Embryonic facial prominence (tissue), 1 donor: ENCODE measurements around the gene C5AR1.
"Not testable (repeated sequence)": the region's sequence is repeated elsewhere in the genome, so short reads cannot be mapped to it uniquely, and the experiment has no call there.

Experiments
- DNase-seq: peaks from one replicate; pipeline ENCODE4 v3.0.0-alpha.2; 2016; ENCODE audit errors: extremely low spot score

C5AR1 gene

DNA sequence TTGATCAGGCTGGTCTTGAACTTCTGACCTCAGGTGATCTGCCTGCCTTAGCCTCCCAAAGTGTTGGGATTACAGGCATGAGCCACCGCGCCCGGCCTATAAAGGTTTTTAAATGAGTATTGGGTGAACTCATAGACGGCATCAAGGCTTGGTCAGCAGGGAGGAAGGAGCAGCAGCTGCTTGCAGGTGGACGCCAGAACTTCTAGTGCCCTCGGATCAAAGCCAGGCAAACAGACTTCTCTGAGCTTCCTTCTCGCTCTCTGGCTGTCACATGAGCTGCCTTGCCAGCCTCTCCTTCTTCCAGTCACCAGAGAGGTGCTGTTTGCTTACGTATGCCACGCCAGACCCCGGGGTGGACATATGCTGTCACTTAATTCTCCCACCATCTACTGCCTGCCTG lies 55.8 kb downstream of the C5AR1 start:
- DNase-seq, result not testable (repeated sequence)

DNA sequence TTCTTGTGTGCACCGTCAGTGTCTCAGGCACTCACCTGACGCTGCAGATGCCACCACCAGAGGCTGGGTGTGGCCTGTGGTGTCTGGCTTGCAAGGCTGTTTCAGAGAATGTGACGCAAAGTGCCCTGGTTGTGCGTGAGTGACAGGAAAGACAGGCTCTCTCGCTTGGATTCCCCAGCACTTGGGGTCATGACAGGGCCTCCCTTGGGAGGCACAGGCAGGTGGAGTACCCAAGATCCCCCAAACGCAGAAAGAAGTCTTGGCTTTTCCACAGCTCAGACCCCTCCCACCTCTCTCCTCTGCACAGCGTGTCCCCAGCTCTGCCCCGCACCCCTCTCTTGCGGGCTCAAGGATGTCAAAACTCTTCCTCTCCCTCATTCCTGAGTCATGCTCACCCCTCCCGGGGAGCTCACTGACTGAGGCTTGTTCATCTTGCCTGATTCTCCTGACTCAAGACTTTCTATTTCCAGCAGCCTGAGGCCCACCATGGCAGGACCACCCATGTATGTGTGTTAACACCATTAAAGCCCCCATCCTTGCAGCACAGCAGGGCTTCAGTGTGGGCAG lies 60.5 kb downstream of the C5AR1 start:
- DNase-seq, result no peak

DNA sequence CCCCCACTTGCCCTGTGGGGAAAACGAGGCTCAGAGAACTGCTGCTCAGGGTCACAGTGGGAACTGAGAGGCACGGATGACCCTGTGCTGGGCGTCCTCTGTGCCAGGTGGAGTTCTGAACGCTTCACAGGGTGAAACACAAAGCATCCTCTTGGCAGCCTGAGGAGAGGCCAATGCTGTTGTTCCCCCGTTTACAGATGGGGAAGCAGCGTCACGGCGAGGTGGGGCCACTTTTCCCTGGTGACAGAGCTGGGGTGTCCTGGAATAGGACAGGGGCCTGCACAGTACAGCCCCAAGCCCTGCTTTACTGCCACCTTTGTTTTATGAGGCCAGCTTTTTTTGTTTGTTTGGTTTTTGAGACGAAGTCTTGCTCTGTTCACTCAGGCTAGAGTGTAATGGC lies 61.6 kb downstream of the C5AR1 start:
- DNase-seq, result no peak
